Stomach (tissue), 9 donors: ENCODE results near the gene SHF. TPM values are rescaled to one million over a fixed set of nuclear protein-coding genes. Genes with fewer than 3 reads are reported as not detected.

Experiments used
- DNase-seq, 2 donors: peaks; one replicate each; pipeline versions ENCODE4 v3.0.0 to v3.0.0-alpha.2; 2013 to 2019
- H3K27ac ChIP-seq, 5 donors: fragments of 200-600 bp in 4 of 5; sonication (generic) in 4 of 5; one replicate each; pipeline ENCODE4 v1.5.1; 2013 to 2019; ENCODE audit warnings: mild to moderate bottlenecking in 1 of 5, moderate library complexity in 1 of 5
- H3K27me3 ChIP-seq, 3 donors: fragments of 200-600 bp; sonication (generic); one replicate each; pipeline ENCODE4 v1.5.1; 2017 to 2019; ENCODE audit warnings: mixed run types in 1 of 3
- H3K36me3 ChIP-seq, 4 donors: fragments of 200-600 bp; sonication (generic); 1 replicate in 3 of 4; 2 replicates in 1 of 4; pipeline ENCODE4 v1.5.1; 2016 to 2019
- H3K4me1 ChIP-seq, 4 donors: fragments of 200-600 bp; sonication (generic); one replicate each; pipeline ENCODE4 v1.5.1; 2016 to 2019
- H3K4me3 ChIP-seq, 4 donors: fragments of 200-600 bp; sonication (generic) in 3 of 4; one replicate each; pipeline ENCODE4 v1.5.1; 2016 to 2019; ENCODE audit warnings: mild to moderate bottlenecking in 1 of 4
- H3K9me3 ChIP-seq, 4 donors: fragments of 200-600 bp; sonication (generic); one replicate each; pipeline ENCODE4 v1.5.1; 2016 to 2019
- CTCF ChIP-seq, 7 experiments: fragments of 450-650 bp in 4 of 7; fragments of 200-600 bp in 3 of 7; sonication (generic) in 3 of 7; IDR thresholded peaks; one replicate each; pipeline ENCODE4 v1.5.1; 2016 to 2019; ENCODE audit warnings: antibody characterized with exemption in 7 of 7, control low read depth in 2 of 7, mild to moderate bottlenecking in 1 of 7
- EP300 ChIP-seq: sonication (generic); formaldehyde crosslinking; IDR thresholded peaks from one replicate; pipeline ENCODE4 v1.6.1; 2017; ENCODE audit warnings: antibody characterized with exemption
- POLR2A ChIP-seq, 4 donors: fragments of 450-650 bp; IDR thresholded peaks; one replicate each; pipeline ENCODE4 v1.6.1; 2016; ENCODE audit warnings: antibody characterized with exemption in 4 of 4, control low read depth in 2 of 4, mild to moderate bottlenecking in 1 of 4, moderate library complexity in 1 of 4
- POLR2AphosphoS5 ChIP-seq, 3 donors: sonication (generic); formaldehyde crosslinking; IDR thresholded peaks; one replicate each; pipeline ENCODE4 v1.6.1; 2016; ENCODE audit warnings: antibody characterized with exemption in 3 of 3
- WGBS, 5 donors: extraction: QIAGEN DNeasy Blood & Tissue Kit in 3 of 5; methylation state at CpG; one replicate each; pipeline versions ENCODE4 v1.1.5 to v1.1.7; 2013 to 2018; 5-methylcytosine and 5-hydroxymethylcytosine counted together
- intact Hi-C: fragments of 100-400 bp; cut with DNase I; formaldehyde crosslinking; loops from one replicate; pipeline ENCODE4 v1.15.1; 2023; ENCODE audit warnings: low total_unique reads
- polyA plus RNA-seq, 3 donors: library from polyadenylated mRNA; stranded (reverse); fragments of 200-250 nt; gene quantifications; one replicate each; pipeline ENCODE4 v1.2.3, GENCODE V29; 2013
- total RNA-seq, 5 donors: library from RNA; depleted of rRNA; stranded (reverse); fragments of >200 nt; gene quantifications; one replicate each; pipeline versions ENCODE4 v1.1.0 to v1.2.3, GENCODE V29; 2014 to 2016
- donor health status: healthy with polysubstance abuse.
- donor health status: Bipolar disorder and iron deficiency.
- donor health status: healthy.

The SHF gene
- total and polyA plus RNA-seq, 8 donors = 0.43 to 15.9 (median 6.1) TPM

- TF ChIP-seq EP300 (no peak), POLR2AphosphoS5 (IDR thresholded peaks at IDR 0.05) (no peak), POLR2A (IDR thresholded peaks at IDR 0.05) (no peak), CTCF (IDR thresholded peaks at IDR 0.05) (no peak)
- Histone ChIP-seq H3K27ac (peak overlapping the region; percentile 12 to 98 (median 92)), H3K4me1 (peaks cover 22 to 55% (median 40%) of the 10 kb centered on the region in 4 donors), H3K27me3 (no peaks in the 10 kb centered on the region), H3K4me3 (no peak overlapping the region), H3K9me3 (no peaks in the 10 kb centered on the region), H3K36me3 (peaks cover 0 to 12% (median 2%) of the 10 kb centered on the region in 4 donors)
- DNase-seq = no peak
- WGBS, 5 donors = 61 to 74% (median 66%) methylated on average over 4 to 5 of the region's 5 CpGs
- intact Hi-C loops = no loop called here
Observed at GRCh38 chr15:45165536-45165935, 22.2 kb downstream of the SHF start.

DNA sequence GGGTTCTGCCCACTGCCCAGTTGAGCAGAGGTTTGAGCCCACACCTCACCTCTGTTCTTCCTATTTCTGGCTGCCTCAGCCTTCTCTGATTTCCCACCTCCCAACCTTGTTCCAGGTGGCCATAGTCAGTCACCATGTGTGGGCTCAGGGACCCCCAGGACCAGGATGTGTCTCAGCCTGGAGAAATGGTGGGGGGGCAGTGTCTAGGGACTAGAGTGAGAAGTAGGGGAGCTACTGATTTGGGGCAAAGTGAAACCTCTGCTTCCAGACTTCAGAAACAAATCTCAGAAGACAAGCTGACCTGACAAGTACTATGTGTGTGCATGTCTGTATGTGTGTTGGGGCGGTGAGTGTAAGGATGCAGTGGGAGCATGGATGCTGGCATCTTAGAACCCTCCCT lies 22.9 kb downstream of the SHF start:
- 82 to 100% (median 92%) methylated on average over 1 of the region's 1 CpG for WGBS, 5 donors
- Histone ChIP-seq H3K27me3 (no peaks in the 10 kb centered on the region), H3K9me3 (no peaks in the 10 kb centered on the region), H3K36me3 (peaks cover 0 to 18% (median 2%) of the 10 kb centered on the region in 4 donors), H3K4me3 (no peak overlapping the region), H3K27ac (peak overlapping the region in 2 of 5 donors; percentile 97 to 98), H3K4me1 (peaks cover 22 to 55% (median 40%) of the 10 kb centered on the region in 4 donors)
- TF ChIP-seq POLR2AphosphoS5 (IDR thresholded peaks at IDR 0.05) (no peak), CTCF (IDR thresholded peaks at IDR 0.05) (no peak), EP300 (no peak), POLR2A (IDR thresholded peaks at IDR 0.05) (no peak)
- intact Hi-C loops = no loop called here
- DNase-seq = no peak

- intact Hi-C loops = no loop called here
- TF ChIP-seq CTCF (IDR thresholded peaks at IDR 0.05) (no peak), POLR2AphosphoS5 (IDR thresholded peaks at IDR 0.05) (no peak), EP300 (no peak), POLR2A (IDR thresholded peaks at IDR 0.05) (no peak)
Observed at GRCh38 chr15:45163508-45163856, 24.3 kb downstream of the SHF start.

DNA sequence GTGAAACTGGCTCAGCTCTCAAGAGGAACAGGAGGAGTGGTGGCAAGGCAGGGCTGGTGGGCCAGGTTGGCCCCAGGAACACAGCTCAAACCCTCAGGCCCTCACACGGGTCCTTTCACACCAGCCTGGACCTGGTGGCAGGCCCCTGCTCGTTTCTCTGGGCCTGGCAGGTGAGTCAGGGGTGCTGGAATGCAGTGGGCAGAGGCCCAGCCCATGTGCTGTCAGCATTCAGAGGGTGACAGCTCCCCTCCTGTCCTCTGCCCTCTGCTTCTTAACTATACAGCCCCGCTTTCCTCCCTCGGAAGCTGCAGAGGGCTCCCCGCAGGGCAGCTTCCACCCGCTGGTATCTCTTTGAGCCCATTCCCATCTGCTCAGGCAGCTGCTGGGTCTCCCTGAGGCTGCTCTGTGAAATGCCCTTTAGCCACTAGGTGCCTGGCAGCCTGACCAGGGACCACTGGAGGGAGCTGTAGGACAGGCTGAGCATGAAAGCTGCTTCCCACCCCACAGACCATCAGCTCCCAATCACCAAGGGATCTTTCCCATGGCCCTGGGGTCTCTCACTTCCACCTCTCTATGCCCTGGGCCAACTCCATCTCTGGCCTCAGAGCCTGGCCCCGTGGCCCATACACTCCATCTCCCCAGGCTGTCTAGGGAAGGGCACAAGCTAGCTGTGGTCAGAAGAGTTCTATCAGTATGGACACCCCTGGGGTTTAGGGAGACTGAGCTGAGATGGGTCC lies 24.8 kb downstream of the SHF start:
- Histone ChIP-seq H3K27ac (peak overlapping the region in 4 of 5 donors; percentile 3 to 69 (median 38)), H3K4me3 (no peak overlapping the region), H3K27me3 (no peaks in the 10 kb centered on the region), H3K36me3 (peaks cover 0 to 18% (median 2%) of the 10 kb centered on the region in 4 donors), H3K4me1 (peaks cover 22 to 40% (median 37%) of the 10 kb centered on the region in 4 donors), H3K9me3 (no peaks in the 10 kb centered on the region)
- DNase-seq = peak; percentile 79 to 94
- WGBS, 5 donors = 8 to 18% (median 11%) methylated on average over 6 to 7 of the region's 7 CpGs
- no peak for TF ChIP-seq EP300
- TF ChIP-seq POLR2AphosphoS5 (IDR thresholded peaks at IDR 0.05) = peak in 1 of 3 donors; percentile 61
- TF ChIP-seq POLR2A (IDR thresholded peaks at IDR 0.05) = no peak
- peak in 5 of 7 experiments; percentile 58 to 88 (median 80) for TF ChIP-seq CTCF (IDR thresholded peaks at IDR 0.05)
- intact Hi-C loops = no loop called here

More at GRCh38 chr15:45163508-45163856, 24.3 kb downstream of the SHF start:
- H3K9me3 ChIP-seq = no peaks in the 10 kb centered on the region
- H3K27me3 ChIP-seq = no peaks in the 10 kb centered on the region
- H3K36me3 ChIP-seq = peaks cover 0 to 18% (median 2%) of the 10 kb centered on the region in 4 donors
- H3K4me1 ChIP-seq = peaks cover 22 to 45% (median 40%) of the 10 kb centered on the region in 4 donors
- no peak overlapping the region for H3K4me3 ChIP-seq
- WGBS, 5 donors = 81 to 91% (median 85%) methylated on average over 9 of the region's 9 CpGs
- no peak for DNase-seq
- peak overlapping the region in 2 of 5 donors; percentile 8 to 69 for H3K27ac ChIP-seq
